ENCODE measurements around the gene DDC.

DDC gene, protein sequence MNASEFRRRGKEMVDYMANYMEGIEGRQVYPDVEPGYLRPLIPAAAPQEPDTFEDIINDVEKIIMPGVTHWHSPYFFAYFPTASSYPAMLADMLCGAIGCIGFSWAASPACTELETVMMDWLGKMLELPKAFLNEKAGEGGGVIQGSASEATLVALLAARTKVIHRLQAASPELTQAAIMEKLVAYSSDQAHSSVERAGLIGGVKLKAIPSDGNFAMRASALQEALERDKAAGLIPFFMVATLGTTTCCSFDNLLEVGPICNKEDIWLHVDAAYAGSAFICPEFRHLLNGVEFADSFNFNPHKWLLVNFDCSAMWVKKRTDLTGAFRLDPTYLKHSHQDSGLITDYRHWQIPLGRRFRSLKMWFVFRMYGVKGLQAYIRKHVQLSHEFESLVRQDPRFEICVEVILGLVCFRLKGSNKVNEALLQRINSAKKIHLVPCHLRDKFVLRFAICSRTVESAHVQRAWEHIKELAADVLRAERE

GRCh38 chr7:50564640-50565558, at the start of gene DDC:
Gene DDC, minus strand, starts transcription at chr7:50565405. Its CDS starts 21,320 bp downstream, at chr7:50544085.
- Histone ChIP-seq H3K9ac (ENCODE audit: low read length in 5 of 5) (no peak within 1 kb of the TSS), H3K4me1 (ENCODE audit: control insufficient read depth in 5 of 5, insufficient read depth in 5 of 5, low read length in 5 of 5) (peaks cover 3 to 21% (median 19%) of the 10 kb centered on the region in 5 donors), H3K4me3 (ENCODE audit: low read depth in 1 of 5, low read length in 5 of 5) (peak within 1 kb of the TSS in 1 of 5 donors; percentile 4), H3K27ac (ENCODE audit: low read depth, low read length) (no peak within 1 kb of the TSS), H3K36me3 (ENCODE audit: control insufficient read depth in 5 of 5, insufficient read depth in 5 of 5, low read length in 5 of 5) (no peaks in the 10 kb centered on the region), H3K9me3 (ENCODE audit: control insufficient read depth in 5 of 5, low read length in 5 of 5) (no peaks in the 10 kb centered on the region), H3K27me3 (ENCODE audit: control insufficient read depth in 5 of 5, insufficient read depth in 4 of 5, low read length in 5 of 5) (peaks cover 0 to 17% (median 6%) of the 10 kb centered on the region in 5 donors)

DNA sequence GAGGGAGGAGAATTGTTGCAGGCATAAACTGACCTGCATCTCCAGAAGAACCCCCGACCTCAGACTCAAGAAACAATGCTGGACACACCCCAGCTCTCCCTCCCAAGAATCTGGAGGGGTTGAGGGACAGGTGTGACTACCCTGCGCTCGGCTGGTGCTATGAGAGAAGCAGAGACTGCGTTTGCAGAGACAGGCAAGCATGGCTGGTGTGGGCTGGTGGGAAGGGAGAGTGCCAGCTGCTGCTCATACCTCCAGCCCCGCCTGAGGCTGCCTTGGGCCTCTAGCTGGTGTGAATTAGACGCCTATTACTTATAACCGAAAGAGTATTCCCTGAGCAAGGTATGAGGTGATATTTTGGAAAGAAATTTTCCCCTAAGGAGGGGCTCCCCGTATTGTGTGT, 48.3 kb upstream of the DDC start:
- Histone ChIP-seq H3K27ac (ENCODE audit: low read depth, low read length) (no peak overlapping the region), H3K9ac (ENCODE audit: low read length in 5 of 5) (no peak overlapping the region), H3K4me1 (ENCODE audit: control insufficient read depth in 5 of 5, insufficient read depth in 5 of 5, low read length in 5 of 5) (peaks cover 0 to 4% (median 0%) of the 10 kb centered on the region in 5 donors), H3K27me3 (ENCODE audit: control insufficient read depth in 5 of 5, insufficient read depth in 4 of 5, low read length in 5 of 5) (no peaks in the 10 kb centered on the region), H3K36me3 (ENCODE audit: control insufficient read depth in 5 of 5, insufficient read depth in 5 of 5, low read length in 5 of 5) (peaks cover 5 to 67% (median 57%) of the 10 kb centered on the region in 5 donors), H3K4me3 (ENCODE audit: low read depth in 1 of 5, low read length in 5 of 5) (no peak overlapping the region), H3K9me3 (ENCODE audit: control insufficient read depth in 5 of 5, low read length in 5 of 5) (no peaks in the 10 kb centered on the region)

DNA sequence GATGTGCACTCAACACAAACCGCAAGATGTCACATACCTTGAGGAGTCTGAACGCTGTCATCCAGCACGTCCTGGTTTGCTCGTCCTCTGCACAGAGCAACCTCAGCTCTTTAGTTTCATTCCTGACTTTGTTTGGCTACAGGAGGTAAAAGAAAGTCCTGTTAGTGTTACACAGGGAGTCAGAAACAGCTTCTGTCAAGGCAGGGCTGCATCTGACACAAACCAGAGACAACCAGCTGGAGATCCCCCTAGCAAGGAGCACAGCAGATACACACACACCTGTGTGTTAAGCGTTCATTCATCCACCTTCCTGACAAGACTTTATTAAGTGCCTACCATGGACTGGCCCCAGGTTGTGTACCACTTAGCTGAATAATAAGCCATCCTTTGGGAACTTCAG, 47.5 kb upstream of the DDC start:
- H3K4me3 ChIP-seq (ENCODE audit: low read depth in 1 of 5, low read length in 5 of 5): no peak overlapping the region
- no peak overlapping the region for H3K27ac ChIP-seq (ENCODE audit: low read depth, low read length)
- peaks cover 5 to 64% (median 59%) of the 10 kb centered on the region in 5 donors for H3K36me3 ChIP-seq (ENCODE audit: control insufficient read depth in 5 of 5, insufficient read depth in 5 of 5, low read length in 5 of 5)
- no peaks in the 10 kb centered on the region for H3K27me3 ChIP-seq (ENCODE audit: control insufficient read depth in 5 of 5, insufficient read depth in 4 of 5, low read length in 5 of 5)
- no peak overlapping the region for H3K9ac ChIP-seq (ENCODE audit: low read length in 5 of 5)
- no peaks in the 10 kb centered on the region for H3K9me3 ChIP-seq (ENCODE audit: control insufficient read depth in 5 of 5, low read length in 5 of 5)
- peaks cover 0 to 4% (median 0%) of the 10 kb centered on the region in 5 donors for H3K4me1 ChIP-seq (ENCODE audit: control insufficient read depth in 5 of 5, insufficient read depth in 5 of 5, low read length in 5 of 5)

GRCh38 chr7:50610521-50611277, 45.5 kb upstream of the DDC start:
- Histone ChIP-seq H3K27ac (ENCODE audit: low read depth, low read length) (no peak overlapping the region), H3K36me3 (ENCODE audit: control insufficient read depth in 5 of 5, insufficient read depth in 5 of 5, low read length in 5 of 5) (peaks cover 5 to 71% (median 68%) of the 10 kb centered on the region in 5 donors)

DNA sequence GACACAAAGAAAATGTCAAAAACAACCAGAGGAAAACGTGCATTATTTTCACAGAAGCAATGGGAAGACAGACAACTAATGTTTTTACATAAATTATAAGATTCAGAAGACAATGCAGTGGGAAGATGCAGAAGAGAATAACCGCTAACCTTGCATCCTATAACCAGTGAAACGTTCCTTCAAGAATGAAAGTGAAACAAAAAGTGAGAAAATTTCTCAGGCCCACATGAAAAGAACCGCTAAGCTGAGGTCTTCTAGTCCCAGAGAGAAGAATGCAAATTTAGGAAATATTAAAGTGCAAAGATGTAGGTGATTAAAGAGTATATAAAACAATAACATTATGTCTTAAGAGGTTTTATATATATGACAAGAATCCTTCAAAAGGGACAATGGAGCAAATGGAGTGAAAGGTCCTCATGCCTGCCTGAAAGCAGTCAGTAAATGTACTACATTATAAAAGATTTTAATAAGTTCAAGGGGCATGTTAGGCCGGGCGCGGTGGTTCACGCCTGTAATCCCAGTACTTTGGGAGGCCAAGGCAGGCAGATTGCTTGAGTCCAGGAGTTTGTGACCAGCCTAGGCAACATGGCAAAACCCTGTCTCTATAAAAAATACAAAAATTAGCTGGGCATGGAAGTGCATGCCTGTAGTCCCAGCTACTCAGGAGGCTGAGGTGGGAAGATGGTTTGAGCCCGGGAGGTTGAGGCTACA, 43.1 kb upstream of the DDC start:
- Histone ChIP-seq H3K27ac (ENCODE audit: low read depth, low read length) (no peak overlapping the region), H3K36me3 (ENCODE audit: control insufficient read depth in 5 of 5, insufficient read depth in 5 of 5, low read length in 5 of 5) (peaks cover 9 to 76% (median 71%) of the 10 kb centered on the region in 5 donors), H3K4me1 (ENCODE audit: control insufficient read depth in 5 of 5, insufficient read depth in 5 of 5, low read length in 5 of 5) (peaks cover 0 to 4% (median 0%) of the 10 kb centered on the region in 5 donors), H3K9ac (ENCODE audit: low read length in 5 of 5) (no peak overlapping the region), H3K4me3 (ENCODE audit: low read depth in 1 of 5, low read length in 5 of 5) (no peak overlapping the region), H3K27me3 (ENCODE audit: control insufficient read depth in 5 of 5, insufficient read depth in 4 of 5, low read length in 5 of 5) (no peaks in the 10 kb centered on the region), H3K9me3 (ENCODE audit: control insufficient read depth in 5 of 5, low read length in 5 of 5) (no peaks in the 10 kb centered on the region)

More at GRCh38 chr7:50610521-50611277, 45.5 kb upstream of the DDC start:
- Histone ChIP-seq H3K4me1 (ENCODE audit: control insufficient read depth in 5 of 5, insufficient read depth in 5 of 5, low read length in 5 of 5) (peaks cover 0 to 4% (median 0%) of the 10 kb centered on the region in 5 donors), H3K9ac (ENCODE audit: low read length in 5 of 5) (no peak overlapping the region), H3K4me3 (ENCODE audit: low read depth in 1 of 5, low read length in 5 of 5) (no peak overlapping the region), H3K9me3 (ENCODE audit: control insufficient read depth in 5 of 5, low read length in 5 of 5) (no peaks in the 10 kb centered on the region), H3K27me3 (ENCODE audit: control insufficient read depth in 5 of 5, insufficient read depth in 4 of 5, low read length in 5 of 5) (no peaks in the 10 kb centered on the region)

DNA sequence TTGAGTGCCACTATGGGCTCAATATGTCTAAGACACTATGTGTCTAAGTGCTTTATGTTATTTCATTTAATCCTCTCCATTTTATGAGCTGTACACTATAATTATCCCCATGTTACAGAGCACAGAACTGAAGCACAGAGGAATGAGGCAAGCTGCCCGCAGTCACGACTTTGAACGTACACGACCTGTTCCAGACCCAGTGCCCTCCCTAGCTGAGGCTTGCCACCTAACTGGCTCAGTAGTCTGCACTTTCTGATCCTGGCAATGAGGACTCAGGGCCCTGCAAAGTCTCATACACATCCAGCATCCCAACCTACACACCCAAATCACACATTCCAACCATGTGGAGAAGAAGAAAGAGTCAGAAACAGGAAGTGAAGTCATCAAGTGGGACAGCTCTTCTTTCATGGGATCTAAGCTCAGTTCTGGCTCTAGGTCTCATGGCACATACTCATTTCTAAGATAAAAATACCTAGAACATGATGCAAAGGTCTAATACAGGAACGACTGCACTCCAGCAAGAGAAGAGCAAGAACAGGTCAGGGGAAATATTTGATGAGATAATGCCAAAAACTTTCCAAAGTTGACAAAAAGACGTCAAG, 42.4 kb upstream of the DDC start:
- Histone ChIP-seq H3K4me3 (ENCODE audit: low read depth in 1 of 5, low read length in 5 of 5) (no peak overlapping the region), H3K27me3 (ENCODE audit: control insufficient read depth in 5 of 5, insufficient read depth in 4 of 5, low read length in 5 of 5) (no peaks in the 10 kb centered on the region), H3K36me3 (ENCODE audit: control insufficient read depth in 5 of 5, insufficient read depth in 5 of 5, low read length in 5 of 5) (peaks cover 9 to 74% (median 72%) of the 10 kb centered on the region in 5 donors), H3K27ac (ENCODE audit: low read depth, low read length) (no peak overlapping the region), H3K9me3 (ENCODE audit: control insufficient read depth in 5 of 5, low read length in 5 of 5) (no peaks in the 10 kb centered on the region), H3K9ac (ENCODE audit: low read length in 5 of 5) (no peak overlapping the region), H3K4me1 (ENCODE audit: control insufficient read depth in 5 of 5, insufficient read depth in 5 of 5, low read length in 5 of 5) (peaks cover 0 to 4% (median 0%) of the 10 kb centered on the region in 5 donors)

DNA sequence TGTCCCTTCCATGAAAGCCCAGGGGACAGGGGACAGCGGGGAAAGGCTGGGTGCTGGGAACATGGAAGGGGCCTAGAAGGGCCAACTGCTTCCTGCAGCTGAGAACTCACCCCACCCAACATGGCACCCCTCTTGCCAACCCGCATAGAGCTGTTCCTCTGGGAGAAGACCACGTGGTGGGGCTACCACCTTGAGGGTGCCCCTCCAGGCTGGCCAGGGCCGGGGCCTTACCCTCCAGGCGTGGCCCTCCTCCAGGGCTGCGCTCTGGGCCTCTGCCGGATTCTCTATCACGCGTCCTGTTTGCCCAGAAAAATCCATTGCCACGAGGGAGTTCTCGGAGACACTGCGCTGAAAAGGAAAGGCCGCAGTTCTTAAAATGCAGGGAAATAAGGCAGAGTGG, 39.9 kb upstream of the DDC start:
- peaks cover 0 to 4% (median 0%) of the 10 kb centered on the region in 5 donors for H3K4me1 ChIP-seq (ENCODE audit: control insufficient read depth in 5 of 5, insufficient read depth in 5 of 5, low read length in 5 of 5)
- H3K4me3 ChIP-seq (ENCODE audit: low read depth in 1 of 5, low read length in 5 of 5): no peak overlapping the region
- no peak overlapping the region for H3K27ac ChIP-seq (ENCODE audit: low read depth, low read length)
- H3K9ac ChIP-seq (ENCODE audit: low read length in 5 of 5): no peak overlapping the region
- peaks cover 4 to 65% (median 51%) of the 10 kb centered on the region in 5 donors for H3K36me3 ChIP-seq (ENCODE audit: control insufficient read depth in 5 of 5, insufficient read depth in 5 of 5, low read length in 5 of 5)
- no peaks in the 10 kb centered on the region for H3K27me3 ChIP-seq (ENCODE audit: control insufficient read depth in 5 of 5, insufficient read depth in 4 of 5, low read length in 5 of 5)
- no peaks in the 10 kb centered on the region for H3K9me3 ChIP-seq (ENCODE audit: control insufficient read depth in 5 of 5, low read length in 5 of 5)

DNA sequence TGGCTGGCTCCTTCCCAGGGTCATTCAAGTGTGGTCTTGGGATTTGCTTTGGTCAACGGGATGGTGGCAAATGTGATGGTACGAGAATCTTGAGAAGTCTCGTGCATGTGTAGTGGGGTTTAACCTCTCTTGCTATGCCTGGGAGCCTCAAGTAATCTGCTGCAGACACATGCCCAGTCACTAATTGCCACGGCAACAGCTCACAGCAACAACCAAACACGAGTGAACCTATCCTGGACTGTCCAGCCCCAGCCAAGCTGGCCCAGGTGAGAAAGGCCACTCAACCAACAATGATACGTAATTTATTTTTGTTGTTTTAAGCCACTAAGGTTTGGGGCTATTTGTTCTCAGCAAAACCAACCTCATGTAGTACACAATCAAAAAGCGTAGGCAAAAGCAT, 38.1 kb upstream of the DDC start:
- H3K4me1 ChIP-seq (ENCODE audit: control insufficient read depth in 5 of 5, insufficient read depth in 5 of 5, low read length in 5 of 5): no peaks in the 10 kb centered on the region
- H3K36me3 ChIP-seq (ENCODE audit: control insufficient read depth in 5 of 5, insufficient read depth in 5 of 5, low read length in 5 of 5): peaks cover 4 to 76% (median 64%) of the 10 kb centered on the region in 5 donors
- H3K9me3 ChIP-seq (ENCODE audit: control insufficient read depth in 5 of 5, low read length in 5 of 5): no peaks in the 10 kb centered on the region
- no peak overlapping the region for H3K27ac ChIP-seq (ENCODE audit: low read depth, low read length)
- no peak overlapping the region for H3K4me3 ChIP-seq (ENCODE audit: low read depth in 1 of 5, low read length in 5 of 5)
- no peaks in the 10 kb centered on the region for H3K27me3 ChIP-seq (ENCODE audit: control insufficient read depth in 5 of 5, insufficient read depth in 4 of 5, low read length in 5 of 5)
- H3K9ac ChIP-seq (ENCODE audit: low read length in 5 of 5): no peak overlapping the region

- Histone ChIP-seq H3K27ac (ENCODE audit: low read depth, low read length) (no peak overlapping the region), H3K9me3 (ENCODE audit: control insufficient read depth in 5 of 5, low read length in 5 of 5) (no peaks in the 10 kb centered on the region)
Observed at GRCh38 chr7:50599385-50599784, 34.2 kb upstream of the DDC start.

More at GRCh38 chr7:50599385-50599784, 34.2 kb upstream of the DDC start:
- Histone ChIP-seq H3K4me1 (ENCODE audit: control insufficient read depth in 5 of 5, insufficient read depth in 5 of 5, low read length in 5 of 5) (no peaks in the 10 kb centered on the region), H3K27me3 (ENCODE audit: control insufficient read depth in 5 of 5, insufficient read depth in 4 of 5, low read length in 5 of 5) (no peaks in the 10 kb centered on the region), H3K4me3 (ENCODE audit: low read depth in 1 of 5, low read length in 5 of 5) (no peak overlapping the region), H3K36me3 (ENCODE audit: control insufficient read depth in 5 of 5, insufficient read depth in 5 of 5, low read length in 5 of 5) (peaks cover 4 to 64% (median 53%) of the 10 kb centered on the region in 5 donors), H3K9ac (ENCODE audit: low read length in 5 of 5) (no peak overlapping the region)

Measured in subcutaneous abdominal adipose tissue (tissue), 5 donors.